Uterus (tissue), 2 donors: ENCODE measurements around the gene GRK5.

Experiments used
- POLR2A ChIP-seq, 2 donors: fragments of 450-650 bp; IDR thresholded peaks; one replicate each; pipeline ENCODE4 v1.6.1; 2016; ENCODE audit warnings: antibody characterized with exemption in 2 of 2, mild to moderate bottlenecking in 1 of 2, moderate library complexity in 1 of 2
- TF ChIP-seq, protein P1 (sequence below), 4 experiments: fragments of 200-600 bp in 2 of 4; fragments of 450-650 bp in 2 of 4; sonication (generic) in 2 of 4; IDR thresholded peaks; one replicate each; pipeline ENCODE4 v1.5.1; 2016 to 2019; ENCODE audit warnings: antibody characterized with exemption in 4 of 4, mild to moderate bottlenecking in 2 of 4, moderate library complexity in 1 of 4

DNA sequence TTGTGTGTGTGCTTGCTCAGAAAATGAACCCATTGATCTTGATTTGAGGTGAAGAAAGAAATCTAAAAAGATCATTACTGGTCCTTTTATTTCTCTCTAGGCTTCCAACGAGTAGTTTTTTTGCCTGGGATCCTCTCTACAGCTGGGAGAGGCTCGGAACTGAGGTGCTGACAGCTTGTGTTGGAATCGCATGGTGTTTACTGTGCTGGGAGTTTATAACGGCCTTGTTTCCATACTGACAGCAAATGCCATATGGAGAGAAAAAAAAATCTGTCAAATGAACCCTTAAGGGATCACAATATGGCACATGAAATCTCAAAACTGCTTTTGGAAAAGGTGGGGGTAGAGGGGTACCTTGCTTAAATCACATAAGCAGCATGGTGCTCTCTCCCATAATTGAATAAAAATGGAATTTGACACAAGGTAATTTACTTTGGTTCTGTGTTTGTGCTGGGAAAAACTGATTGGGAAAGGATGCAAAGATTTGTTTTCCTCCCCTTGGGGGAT lies 170.1 kb downstream of the GRK5 start:
- TF ChIP-seq, protein P1, sequence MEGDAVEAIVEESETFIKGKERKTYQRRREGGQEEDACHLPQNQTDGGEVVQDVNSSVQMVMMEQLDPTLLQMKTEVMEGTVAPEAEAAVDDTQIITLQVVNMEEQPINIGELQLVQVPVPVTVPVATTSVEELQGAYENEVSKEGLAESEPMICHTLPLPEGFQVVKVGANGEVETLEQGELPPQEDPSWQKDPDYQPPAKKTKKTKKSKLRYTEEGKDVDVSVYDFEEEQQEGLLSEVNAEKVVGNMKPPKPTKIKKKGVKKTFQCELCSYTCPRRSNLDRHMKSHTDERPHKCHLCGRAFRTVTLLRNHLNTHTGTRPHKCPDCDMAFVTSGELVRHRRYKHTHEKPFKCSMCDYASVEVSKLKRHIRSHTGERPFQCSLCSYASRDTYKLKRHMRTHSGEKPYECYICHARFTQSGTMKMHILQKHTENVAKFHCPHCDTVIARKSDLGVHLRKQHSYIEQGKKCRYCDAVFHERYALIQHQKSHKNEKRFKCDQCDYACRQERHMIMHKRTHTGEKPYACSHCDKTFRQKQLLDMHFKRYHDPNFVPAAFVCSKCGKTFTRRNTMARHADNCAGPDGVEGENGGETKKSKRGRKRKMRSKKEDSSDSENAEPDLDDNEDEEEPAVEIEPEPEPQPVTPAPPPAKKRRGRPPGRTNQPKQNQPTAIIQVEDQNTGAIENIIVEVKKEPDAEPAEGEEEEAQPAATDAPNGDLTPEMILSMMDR (IDR thresholded peaks at IDR 0.05) = no peak
- TF ChIP-seq POLR2A (IDR thresholded peaks at IDR 0.05) = no peak
